Measurements from ENCODE around the gene ZXDC.

DNA sequence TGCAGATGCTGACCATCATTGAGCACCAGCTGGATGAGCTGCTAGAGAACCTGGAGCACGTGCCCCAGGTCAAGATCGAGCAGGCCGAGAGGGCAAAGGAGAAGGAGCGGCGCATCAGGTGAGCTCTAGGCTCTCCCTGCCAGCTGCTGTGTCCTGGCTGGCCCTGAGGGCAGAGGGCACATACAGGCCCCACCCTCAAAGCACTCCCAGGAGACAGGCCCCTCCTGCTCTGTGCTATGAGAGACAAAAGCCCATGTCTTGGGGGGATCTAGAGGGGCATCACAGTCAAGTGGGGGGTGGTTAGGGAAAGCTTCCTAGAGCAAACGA lies 41.5 kb downstream of the ZXDC start:
- TF ChIP-seq, protein P1, sequence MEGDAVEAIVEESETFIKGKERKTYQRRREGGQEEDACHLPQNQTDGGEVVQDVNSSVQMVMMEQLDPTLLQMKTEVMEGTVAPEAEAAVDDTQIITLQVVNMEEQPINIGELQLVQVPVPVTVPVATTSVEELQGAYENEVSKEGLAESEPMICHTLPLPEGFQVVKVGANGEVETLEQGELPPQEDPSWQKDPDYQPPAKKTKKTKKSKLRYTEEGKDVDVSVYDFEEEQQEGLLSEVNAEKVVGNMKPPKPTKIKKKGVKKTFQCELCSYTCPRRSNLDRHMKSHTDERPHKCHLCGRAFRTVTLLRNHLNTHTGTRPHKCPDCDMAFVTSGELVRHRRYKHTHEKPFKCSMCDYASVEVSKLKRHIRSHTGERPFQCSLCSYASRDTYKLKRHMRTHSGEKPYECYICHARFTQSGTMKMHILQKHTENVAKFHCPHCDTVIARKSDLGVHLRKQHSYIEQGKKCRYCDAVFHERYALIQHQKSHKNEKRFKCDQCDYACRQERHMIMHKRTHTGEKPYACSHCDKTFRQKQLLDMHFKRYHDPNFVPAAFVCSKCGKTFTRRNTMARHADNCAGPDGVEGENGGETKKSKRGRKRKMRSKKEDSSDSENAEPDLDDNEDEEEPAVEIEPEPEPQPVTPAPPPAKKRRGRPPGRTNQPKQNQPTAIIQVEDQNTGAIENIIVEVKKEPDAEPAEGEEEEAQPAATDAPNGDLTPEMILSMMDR (IDR thresholded peaks at IDR 0.05): no peak
- TF ChIP-seq POLR2A (IDR thresholded peaks at IDR 0.05): no peak

Measured in lower leg skin (tissue), 3 donors.